ENCODE measurements around the gene ARHGEF19.
"Not testable (repeated sequence)": the region's sequence is repeated elsewhere in the genome, so short reads cannot be mapped to it uniquely, and the experiment has no call there.

The ARHGEF19 gene

DNA sequence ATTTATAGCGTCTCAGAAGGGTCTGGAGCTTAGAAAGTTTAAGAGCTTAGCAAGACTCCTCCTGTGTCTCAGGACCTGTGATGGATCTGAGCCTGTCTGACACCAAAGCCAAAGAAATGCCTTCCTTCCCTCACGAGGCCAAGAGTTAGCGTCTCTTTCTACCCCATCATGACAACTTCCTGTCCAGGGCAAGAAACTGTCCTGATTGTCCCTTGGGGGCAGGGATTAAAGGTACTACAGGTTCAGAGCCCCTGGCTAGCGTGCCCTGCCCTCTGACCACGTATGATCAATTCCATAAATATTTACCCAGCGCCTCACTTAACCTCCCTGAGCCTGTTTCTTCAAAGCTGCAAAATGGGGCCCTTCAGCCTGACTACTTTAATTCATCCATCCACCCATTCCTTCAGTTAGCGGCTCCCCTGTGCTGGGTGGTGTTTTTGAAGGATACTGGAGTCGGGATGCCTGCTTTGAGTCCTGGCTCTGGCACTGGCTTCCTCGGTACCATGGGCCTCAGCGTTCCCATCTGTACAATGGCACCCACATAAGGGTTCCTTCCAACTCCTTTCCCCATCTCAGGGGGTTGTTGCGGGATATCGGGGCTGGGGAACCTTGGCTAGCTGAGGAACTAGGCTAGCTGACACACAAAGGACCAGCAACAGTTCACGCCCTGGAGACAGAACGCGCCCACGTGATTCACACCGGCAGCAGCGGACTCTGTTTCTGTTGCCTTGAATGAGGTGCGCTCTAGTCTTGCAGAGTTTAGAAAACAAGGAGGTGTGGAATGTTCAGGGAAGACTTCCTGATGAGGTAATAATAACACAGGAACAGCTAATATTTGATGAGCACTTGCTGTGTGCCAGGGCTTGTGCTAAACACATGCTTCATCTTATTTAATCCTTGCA, 33.6 kb downstream of the ARHGEF19 start:
- DNase-seq: no peak

DNA sequence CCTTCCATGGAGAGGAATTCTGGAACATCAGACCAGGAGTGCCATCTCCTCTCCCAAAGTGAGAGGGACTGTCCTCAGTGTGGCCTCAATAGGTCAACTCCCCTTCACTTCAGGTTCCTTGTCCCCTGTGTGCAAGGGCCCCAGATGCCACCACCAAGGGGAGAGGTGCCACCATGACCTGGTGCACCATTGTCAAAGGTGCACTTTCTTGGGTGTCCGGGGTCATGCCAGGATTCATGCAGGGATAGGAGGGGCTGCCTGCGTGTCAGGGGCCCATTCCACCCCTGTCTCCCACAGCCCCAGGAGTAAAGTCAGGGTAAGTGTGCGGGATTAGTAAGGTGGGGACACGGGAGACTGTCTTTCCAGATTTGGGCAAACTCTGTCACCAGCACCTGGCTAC, 35.1 kb downstream of the ARHGEF19 start:
- DNase-seq: no peak

- DNase-seq: no peak
Observed at GRCh38 chr1:16176653-16177052, 35.8 kb downstream of the ARHGEF19 start.

DNA sequence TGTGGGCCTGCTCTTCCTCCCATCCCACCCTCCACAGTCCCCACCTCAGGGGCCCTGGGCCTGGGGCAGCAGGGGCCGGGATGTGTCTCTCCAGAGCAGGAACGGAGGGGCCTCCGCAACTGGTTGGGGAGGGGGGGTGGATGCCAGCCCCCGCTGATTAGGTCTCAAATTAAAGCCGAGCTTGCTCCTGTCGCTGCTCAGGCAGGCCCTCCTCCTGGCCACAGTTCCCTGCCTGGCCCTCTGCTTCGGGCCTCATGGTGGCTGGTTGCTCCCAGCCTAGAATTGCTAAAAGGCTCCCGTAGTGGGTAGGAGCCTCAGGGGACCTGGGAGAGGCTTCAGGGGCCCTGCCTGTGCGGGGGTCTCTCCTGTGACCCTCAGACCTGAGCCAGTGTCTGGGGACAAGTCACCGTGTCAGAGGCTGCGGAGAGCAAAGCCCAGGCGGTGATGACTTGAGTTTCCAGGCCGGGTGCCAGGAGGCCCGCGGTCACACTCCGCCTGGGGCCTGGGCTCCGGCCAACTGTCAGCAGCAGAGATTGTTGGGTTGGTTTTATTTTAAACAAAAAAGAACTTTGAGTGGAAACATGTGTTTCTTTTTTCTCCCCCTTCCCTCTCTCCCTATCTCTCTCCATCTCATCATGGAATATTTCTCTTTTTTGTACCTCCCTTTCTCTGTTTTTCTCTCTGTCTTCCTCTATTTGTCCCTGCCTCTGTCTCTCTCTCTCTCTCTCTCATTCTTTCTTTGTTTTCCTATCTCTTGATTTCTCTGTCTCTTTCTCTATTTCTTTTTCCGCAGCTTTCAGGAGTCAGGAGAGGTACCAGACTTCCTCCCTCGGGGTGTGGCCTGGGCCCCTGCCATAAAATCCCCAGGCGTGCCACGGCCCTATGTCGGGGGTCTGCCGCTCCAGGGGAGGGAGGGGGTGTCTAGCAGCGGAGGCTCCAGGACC, 36.6 kb downstream of the ARHGEF19 start:
- no peak for DNase-seq

GRCh38 chr1:16174886-16175598, 37.4 kb downstream of the ARHGEF19 start:
- no peak for DNase-seq

GRCh38 chr1:16174261-16174868, 38.1 kb downstream of the ARHGEF19 start:
- no peak for DNase-seq

GRCh38 chr1:16173447-16174260, 38.8 kb downstream of the ARHGEF19 start:
- DNase-seq: no peak

GRCh38 chr1:16172964-16173446, 39.4 kb downstream of the ARHGEF19 start:
- no peak for DNase-seq

- DNase-seq: no peak
Observed at GRCh38 chr1:16172218-16172830, 40.1 kb downstream of the ARHGEF19 start.

GRCh38 chr1:16171314-16172151, 40.9 kb downstream of the ARHGEF19 start:
- DNase-seq: no peak

DNA sequence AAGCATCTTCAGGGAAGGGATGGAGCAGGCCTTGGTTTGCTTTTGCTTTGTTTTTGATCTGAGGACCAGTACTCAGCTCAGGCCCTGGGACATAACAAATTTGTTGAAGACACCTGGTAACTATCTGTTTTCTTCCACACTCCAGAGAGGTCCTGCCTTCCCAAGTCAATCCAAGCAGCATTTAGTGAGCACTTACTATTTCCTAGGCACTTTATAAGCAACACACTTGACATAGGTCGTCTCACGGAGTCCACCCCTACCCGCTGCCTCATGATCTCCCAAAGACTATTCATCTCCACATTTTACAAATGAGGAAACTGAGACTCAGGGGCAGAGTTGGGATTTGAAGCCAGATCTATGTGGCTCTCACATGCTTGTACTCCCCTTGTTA, 42.2 kb downstream of the ARHGEF19 start:
- no peak for DNase-seq

GRCh38 chr1:16168622-16169360, 43.7 kb downstream of the ARHGEF19 start:
- no peak for DNase-seq

- DNase-seq: not testable (repeated sequence)
Observed at GRCh38 chr1:16168144-16168495, 44.3 kb downstream of the ARHGEF19 start.

DNA sequence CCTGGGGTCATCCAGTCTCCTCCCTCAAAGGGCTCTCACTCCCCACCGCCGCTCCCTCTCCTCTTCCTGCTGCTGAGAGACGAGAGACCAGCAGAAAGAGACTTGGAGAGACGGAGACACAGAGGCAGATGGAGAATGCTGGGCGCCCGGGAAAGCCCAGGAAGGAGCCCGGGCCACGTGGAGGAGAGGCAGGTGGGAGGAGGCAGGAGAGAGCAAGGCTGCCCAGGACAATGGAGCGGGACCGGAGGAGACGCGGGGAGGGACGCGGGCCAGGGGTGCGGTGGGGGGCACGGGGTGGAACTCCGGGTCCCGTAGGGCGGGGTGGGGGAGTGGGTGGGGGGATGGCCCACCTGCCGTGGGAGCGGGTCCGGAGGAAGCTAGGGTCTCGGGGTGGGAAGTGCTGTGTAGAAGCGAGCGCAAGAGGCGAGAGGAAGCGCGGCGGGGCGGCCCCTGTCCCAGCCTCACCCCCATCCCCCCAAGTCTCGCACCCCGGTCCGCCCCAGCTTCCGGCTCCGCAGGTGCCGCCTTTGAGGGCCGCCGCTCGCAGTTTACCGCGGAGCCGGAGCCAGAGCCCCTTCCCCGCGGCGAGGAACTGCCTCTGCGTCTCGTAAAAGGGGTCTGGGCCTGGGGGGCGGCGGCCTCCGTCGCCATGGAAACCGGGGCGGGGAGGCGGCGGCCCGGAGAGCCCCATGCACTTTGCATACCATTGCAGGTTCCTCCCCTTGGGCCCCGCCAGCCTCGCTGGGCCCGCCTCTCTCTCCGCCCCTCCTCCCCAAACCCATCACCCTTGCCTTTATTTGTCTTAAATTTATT, 44.9 kb downstream of the ARHGEF19 start:
- no peak for DNase-seq

- no peak for DNase-seq
Observed at GRCh38 chr1:16166117-16166516, 46.3 kb downstream of the ARHGEF19 start.

- DNase-seq: no peak
Observed at GRCh38 chr1:16165548-16165947, 46.9 kb downstream of the ARHGEF19 start.

- no peak for DNase-seq
Observed at GRCh38 chr1:16165073-16165364, 47.4 kb downstream of the ARHGEF19 start.

DNA sequence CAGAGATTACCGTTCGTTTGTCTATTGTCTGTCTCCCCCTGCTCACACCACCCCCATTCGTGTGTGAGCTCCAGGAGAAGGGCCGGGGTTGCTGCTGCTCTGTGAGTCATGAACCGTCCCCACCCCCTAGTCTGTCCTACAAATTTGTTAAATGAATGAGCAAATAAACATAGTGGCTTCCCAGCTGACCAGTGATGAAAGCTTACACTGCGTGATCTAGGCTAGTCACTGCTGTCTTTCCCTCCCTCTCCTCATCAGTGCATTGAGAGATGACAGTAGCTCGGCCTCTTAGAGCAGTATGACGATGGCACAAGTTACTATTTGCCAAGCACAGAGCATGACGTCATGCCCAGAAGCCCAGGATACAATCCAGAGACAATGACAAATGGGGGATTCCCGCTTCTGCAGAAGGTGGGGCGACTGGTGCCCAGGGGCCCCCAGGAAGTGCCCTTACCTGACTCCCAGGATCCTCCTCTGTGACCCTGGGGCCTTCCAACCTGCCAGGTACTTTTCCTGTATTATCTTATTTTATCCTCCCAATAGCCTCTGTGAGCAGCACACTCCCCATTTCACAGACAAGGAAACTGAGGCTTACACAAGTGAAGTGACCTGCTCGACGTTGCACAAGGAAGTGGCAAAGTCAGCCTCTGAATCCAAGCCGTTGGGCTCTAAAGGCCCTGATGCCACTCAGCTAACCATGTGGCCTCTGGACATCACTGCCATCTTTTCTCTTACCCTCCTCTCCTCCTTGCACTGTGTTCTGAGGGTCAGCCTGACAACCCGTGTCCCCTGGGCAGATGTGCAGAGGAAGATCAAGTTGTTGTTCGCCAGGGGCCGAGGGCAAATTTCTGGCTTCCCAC, 48.0 kb downstream of the ARHGEF19 start:
- DNase-seq: no peak
